Activated T-cell treated with anti-CD3 and anti-CD28 coated beads for 24 hours (primary cell): ENCODE measurements around the gene PKP4.

Experiments
- DNase-seq: peaks from one replicate; pipeline ENCODE4 v3.0.0-alpha.2; 2020; ENCODE audit warnings: low read depth

PKP4 gene

DNA sequence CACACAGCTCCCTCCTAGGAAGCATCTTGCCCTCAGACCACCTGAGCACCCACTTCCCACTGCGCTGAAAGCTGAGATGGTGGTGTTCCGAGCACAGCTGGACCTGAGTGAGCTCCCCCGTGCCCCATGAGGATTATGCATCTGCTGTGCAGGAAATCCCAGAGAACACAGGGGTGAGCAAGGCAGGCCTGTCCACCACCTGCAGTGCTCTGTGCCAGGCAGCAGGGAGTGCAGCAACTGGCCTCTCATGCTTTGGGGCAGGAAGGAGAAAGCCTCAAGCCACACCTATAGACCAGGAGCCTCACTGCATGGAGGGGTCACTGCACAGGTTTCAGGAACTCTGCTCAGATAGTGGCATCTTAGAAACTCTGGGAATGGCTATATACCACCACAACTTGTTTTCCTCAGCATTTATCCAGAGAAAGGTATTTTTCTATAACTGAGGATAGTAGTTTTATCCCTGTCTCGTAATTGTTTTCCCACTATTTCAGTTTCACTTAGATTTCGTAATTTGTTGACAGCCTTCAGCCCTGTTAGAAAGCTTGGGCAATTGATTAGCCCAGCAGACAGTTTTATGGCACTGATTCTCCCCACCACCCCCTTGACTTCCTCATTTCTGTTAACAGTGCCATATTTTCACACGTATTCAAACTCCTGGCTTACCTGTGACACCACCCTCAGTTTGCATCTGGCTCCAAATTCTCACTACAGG is 194.1 kb downstream of the PKP4 start:
- no peak for DNase-seq

DNA sequence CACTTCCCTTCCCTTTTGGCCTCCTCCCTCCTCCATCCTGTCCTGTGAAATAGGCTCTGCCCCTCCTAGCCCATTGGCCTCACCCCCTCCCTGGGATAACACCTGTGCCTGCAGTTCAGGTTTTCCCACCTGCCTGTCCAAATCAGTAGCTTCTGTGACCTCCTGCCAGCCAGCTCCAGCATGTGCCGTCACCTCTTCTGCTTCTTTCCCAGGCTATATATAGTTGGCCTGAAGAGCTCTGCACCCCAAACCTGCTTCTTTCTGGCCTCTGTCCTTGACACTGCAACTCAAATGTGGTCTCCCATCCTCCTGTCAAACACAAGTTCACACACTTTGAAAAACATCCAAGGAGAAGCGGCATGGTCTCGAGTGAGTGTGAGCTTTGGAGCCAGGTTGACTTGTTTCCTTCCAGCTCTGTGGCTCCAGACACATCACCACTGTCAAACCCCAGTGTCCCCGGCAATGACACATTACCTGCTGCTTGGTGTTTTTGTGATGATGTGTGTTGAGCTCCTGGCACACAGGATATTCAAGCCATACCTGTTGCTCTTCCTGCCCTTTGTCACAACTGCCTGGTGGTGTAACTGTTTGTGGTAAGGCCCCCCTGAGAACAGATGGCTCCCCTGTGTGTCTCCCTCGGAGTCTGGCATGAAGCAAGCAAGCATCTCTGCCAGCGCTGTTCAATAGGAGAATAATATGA is 194.8 kb downstream of the PKP4 start:
- DNase-seq, result no peak

DNA sequence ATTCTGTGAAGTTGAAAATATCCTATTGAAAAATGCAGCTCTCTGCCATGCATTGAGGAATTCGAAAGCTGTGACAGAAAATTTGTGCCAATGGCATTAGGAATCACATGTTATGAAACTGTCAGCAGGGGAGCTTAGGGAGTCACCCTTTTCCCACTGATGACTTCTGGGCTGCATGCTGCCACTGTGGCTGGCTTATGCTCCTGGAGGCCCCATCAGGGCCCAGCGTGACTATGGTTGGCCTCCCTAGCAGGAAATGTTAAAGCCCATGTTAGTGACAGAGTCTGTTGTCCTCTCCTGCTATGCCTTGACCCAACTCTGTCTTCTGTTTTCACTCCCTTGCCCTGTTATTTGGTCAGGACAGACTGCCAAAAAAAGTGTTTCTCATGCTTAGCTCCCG is 198.9 kb downstream of the PKP4 start:
- no peak for DNase-seq

DNA sequence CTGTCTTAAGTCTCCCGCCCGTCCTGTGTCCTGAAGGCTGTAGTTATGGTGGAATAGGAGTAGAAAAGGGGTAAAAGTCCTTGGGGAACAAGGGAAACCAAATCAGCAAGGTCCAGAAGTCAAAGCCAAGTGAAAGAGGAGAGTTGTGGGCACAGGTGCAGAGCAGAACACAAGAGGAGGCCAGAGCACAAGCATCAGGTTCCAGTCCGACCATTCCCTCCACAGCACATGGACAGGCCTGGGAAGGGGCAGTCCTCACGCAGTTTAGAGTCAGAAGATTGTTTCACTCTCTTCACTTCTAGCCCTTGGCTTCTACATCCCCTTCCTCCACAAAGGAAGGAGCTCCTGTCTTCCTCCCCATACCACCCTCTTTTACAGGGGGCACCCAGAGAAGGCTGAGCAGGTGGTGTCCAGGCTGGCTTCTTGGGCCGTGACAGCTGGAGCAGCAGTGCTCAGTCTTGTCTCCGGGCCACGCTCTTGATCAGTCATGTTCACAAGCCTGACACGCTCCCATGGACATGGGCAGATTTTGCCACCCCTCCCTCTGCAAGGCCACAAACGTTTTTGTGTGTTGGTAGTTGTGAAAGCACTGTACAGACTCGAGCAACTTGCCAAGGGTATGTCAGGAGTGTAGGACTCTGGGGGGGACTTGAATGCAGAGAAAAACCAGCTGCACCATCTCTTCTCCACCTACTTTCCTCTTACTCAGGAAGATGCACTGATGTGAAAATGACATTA is 199.9 kb downstream of the PKP4 start:
- no peak for DNase-seq

DNA sequence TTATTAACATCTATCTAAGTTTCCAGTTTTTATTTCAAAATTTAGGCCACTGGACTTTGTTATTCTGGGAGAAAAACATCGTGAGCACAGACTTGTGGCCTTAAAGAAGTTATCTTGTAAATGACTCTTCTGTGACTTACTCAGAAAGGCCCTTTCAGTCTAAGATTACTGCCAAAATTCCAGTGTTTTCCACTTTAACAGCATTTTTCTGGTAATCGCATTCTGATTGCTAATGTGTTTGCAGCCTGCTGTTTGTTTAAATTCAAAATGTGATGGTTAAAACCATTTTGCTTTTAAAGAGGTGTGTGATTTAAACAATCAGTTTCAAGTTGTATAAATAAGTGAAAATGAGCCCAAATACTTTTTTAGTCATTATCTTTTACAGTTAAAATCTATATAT is 201.6 kb downstream of the PKP4 start:
- DNase-seq, result no peak

DNA sequence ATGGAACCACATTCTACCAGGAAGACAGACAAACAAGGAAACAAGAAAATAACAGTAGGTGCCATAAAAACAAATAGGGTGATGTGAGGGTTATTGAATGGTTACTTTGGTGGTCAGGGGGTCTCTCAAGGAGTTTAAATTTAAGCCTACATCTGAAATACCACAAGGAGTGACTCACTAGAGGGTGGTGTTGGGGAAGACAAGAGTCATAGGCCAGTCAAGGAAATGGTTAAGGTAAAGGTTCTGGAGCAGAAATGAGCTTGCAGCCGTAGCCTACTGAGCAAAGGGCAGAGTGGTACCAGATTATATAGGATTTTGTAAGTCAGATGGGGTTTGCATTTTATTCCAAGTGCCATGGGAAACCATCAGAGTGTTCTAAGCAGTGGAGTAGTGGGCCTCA is 202.7 kb downstream of the PKP4 start:
- DNase-seq, result no peak

DNA sequence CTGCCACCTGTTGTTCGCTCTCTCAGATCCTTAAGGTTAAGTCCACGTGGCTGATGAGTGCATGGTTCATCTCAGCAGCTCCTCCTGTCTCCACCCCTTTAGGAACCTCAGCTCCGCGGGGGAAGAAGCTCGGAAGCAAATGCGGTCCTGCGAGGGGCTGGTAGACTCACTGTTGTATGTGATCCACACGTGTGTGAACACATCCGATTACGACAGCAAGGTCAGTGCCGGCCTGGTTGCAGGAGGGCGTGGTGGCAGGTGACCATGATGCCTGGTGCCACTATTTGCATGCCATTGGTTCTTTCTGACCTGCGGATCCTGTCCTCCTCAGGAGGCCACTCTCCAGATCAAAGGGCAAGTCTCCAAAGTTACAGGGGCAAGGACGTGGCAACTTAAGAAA is 204.5 kb downstream of the PKP4 start:
- DNase-seq, result no peak

DNA sequence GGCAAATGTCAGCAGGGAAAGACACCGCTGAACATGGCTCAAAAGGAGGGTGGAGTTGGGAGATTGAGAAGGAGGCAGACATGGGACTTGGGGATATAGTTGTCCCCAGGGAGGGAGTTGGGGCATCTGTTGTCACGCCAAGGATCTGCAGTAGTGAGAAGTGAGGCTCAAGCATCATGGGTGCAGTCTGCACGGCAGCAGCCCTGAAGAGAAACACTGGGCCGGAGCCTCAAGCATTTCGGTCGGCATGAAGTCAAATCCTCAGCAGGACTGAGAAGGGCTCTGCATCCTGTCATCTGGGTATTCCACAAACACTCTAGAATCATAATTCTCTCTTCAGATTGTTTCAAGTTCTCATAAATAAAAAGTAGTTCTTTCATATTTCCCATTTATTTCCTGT is 205.7 kb downstream of the PKP4 start:
- DNase-seq, result no peak

DNA sequence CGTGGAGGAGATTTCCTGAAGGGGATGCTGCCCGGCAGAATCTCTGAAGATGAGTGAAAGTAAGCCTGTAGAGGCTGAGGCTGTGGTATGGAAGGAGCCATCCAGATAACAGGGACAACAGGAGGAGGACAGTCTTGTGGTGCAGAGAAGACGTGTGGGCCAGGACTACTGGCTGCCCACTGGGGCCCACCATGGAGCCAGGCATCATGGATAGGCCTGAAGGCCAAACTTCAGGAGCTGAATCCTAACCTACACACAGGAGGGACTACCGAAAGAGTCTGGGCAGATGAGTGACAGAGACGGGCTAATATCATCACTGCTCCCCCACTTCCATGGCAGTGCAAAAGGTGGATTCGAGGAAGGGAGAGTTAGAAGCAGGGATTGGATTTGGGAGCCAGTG is 207.0 kb downstream of the PKP4 start:
- no peak for DNase-seq

DNA sequence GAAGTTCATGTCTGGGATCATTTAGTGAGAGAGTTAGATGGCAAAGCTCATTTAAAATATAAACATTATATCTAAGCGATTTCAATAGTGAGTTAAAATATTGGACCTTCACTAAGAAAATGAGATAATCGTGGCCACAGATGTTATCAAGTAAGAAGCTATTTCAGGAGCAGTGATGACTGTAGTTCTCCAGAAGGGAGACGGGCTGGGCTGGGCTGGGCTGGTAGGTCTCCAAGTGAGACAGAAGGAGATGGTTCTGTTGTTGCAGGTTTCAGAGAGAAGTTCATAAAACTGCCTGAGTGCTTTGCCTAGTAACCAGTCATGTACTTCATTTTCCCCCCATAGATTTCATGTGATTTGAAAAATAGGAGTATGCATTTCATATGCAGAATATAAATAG is 208.2 kb downstream of the PKP4 start:
- DNase-seq, result no peak

DNA sequence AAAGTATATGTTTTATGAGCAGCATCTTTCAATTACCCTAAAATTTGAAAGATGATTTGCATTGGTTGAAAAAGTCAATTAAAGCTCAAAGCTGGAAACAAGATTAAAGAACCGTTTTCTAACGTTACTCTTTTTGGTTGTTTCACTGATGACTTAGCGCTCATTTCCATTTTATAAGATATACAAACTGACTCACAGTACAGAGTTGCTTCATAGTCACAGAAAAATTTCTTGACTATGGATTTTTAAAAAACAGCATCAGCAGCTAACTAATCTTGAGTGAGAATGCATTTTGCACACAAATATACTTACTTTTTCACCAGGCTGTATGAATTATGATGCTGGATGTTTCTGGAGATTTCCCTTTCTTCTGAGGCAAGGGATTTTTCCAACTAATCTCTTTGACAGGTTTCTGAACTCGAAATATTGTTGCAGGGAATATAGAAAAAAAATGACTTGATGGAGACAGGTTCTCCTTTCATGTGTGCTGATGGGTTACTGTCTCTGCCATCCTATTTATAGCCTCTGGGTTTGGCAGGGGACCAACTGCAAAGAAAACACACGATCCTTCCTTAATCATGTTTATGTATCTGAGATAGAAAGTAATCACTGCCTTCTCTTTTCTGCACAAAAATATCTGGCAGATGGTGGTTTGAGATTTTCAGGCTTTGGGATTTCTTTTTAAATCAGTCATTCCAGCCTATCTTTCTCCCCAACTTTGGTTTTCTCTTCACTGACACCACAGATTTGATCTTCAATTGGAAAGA is 209.0 kb downstream of the PKP4 start:
- DNase-seq, result no peak

DNA sequence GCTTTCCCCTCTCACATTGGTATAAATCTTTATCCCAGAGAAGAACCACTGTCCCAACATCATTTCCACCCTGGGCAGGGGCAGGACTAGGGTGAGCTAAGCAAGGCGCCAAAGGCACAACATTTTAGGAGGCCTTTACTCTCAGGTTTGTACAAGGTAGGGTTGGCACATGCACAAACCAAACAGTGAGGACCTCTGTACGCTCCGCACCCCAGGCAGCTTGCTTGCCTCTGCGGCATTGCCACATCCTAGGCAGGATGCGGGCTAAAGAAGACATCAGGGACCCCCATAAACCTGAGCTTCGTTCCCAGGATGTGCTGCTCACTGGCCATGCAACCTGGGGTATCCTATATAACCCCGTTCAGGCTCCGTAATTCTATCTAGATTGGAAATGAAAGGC is 210.2 kb downstream of the PKP4 start:
- DNase-seq, result no peak

DNA sequence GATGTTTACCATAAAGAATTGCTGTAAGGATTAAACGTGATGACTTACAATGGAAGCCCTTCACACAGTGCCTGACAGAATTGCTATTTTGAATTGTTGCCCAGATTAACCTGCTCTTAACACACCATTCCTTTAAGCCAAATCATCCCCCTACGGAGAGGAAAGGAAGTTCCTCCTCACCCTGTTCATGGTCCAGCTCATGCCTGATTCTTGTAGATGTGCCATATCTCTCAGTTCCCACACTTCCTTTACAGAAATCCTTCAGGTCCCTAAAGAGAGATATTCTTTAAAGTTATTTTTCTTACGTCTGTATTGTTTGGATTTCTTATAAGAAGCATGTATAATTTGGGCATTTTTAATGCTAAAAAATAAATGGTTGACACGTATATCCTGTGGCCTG is 210.8 kb downstream of the PKP4 start:
- DNase-seq, result no peak

DNA sequence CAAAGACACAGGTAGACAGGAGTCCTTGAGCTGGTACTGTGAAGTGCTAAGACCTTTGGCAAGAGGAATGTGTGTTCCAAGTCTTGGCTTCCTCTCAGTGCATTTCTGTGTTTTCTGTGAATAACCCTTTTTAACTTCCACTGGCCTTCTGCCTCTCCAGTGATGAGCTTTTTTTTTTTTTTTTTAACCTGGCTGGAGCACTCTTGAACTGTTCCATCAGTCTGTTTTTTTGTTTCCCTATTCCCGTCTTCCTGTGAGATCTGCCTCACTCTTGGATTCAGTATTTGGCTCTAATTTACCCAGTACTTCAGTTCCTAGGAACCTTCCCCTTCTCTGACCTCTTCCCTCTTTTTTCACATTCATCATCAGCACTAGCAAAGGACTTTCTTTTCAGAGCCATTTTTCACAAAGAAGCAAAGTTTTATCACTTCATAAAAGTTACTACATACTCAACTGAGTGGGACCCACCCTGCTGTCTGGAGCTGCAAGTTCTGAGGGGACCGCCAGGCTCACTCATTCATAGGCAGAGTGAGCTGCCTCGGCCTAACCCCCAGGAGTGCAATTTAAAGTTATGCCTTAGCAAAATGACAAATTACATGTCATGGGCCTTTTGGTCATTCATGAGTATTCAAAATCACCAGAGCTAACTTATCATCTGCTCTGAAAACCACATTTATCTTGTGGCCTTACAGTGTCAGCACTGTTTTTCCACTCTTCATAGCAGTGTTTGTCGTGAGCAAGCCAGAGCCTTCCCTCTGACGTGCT is 211.4 kb downstream of the PKP4 start:
- no peak for DNase-seq

DNA sequence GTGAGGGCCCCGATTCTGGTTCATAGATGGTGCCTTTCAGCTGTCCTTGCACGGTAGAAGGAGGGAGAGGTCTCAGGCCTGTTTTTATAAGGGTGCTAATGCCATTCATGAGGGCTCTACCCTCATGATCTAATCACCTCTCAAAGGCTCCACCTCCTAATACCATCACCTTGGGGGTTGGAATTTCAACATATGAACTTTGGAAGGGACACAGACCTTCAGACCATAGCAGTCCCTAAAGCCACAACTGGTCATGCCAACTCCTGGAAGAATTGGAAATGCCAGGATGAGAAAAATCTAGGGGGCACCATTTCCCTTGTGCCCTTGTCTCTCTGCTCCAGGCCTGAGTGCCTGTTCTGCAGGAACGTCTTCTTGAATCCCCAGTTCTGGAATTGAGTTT is 213.5 kb downstream of the PKP4 start:
- DNase-seq, result no peak

DNA sequence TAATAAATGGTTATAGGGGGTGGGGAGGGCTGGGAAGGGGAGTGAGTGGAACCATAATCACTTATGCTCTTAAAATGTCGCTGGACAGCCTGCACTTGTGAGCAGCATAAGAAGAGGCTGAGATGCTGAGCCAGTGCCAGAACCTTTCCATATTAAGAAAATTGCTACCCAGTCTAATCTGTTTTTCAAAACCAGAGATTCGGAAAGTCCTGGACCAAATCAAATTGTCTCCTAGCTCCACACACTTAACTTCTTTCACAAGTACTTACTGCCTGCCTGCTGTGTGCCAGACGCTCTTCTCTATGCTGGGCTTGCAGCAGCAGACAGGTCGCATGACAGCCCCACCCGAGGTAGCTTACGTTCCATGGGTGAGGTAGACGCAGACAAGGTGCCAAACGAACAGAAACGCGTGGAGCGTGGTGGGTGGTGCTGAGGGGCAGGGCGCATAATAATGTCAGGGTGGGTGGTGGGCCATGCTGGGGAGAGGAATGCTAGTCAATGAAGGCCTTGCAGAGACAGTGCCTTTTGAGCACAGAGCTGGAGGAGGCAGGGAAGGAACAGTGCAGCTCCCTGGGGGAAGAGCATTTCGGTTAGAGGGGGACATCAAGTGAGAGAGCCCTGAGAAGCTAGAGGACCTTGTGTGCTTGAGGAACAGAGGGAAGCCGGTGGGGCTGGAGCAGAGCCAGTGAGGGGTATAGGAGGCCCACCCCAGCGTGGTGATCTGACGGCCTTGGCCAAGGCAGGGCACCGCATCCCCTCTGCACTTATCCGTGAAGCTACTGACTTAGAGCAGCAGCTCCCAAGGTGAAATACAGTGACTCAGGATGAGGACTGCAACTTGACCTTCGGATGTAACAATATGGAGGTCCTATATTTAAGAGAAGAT is 214.9 kb downstream of the PKP4 start:
- DNase-seq, result no peak

DNA sequence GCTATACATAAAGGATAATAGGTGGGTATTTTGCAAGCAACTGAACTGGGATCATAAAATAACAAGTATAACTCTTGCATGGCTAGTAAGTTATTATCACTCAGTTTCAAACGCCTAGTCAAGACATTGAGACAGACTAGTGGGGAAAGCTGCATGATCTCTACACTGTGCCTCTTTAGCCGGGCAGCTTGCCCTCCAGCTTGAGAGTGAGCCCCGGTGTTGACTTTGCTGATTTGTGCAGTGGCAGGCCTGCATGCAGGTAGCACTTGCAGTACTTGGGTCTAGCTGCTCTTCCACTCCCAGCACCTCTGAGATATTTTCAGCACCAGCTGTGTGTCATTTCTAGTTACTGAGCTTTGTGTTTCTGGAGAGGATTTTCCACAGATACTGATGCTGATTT is 219.5 kb downstream of the PKP4 start:
- no peak for DNase-seq

DNA sequence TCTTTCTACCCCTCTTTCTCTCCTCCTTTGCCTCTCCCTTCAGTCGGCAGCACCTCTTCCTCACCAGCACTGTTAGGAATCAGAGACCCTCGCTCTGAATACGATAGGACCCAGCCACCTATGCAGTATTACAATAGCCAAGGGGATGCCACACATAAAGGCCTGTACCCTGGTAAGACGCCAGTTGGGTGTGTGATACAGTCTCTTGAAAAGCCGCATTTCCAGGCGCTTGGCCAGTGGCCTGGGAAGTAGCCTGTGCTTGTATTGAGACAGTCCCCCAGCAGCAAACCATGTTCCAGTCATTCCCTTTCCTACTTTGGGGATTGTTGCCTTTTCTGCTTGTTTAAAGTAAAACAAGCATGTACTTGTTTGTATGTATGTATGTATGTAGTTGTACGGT is 219.9 kb downstream of the PKP4 start:
- no peak for DNase-seq

DNA sequence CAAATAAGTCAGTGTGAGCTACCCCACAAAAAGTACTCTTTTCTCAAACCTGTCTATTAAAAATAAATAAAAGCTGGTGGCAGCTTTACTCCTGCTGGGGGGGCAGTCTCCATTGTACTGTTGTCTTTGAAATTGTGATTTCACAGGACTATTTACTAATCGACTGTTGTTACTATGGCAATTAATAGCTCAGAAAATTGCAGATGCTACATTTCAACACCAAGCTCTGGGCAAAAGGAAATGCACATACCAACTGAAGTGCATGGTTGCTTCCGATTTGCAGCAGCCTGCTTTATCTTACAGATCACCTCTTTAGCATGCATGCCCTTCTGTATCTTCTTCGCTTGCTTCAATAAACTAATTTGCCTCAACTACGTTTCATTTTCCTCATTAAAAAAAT is 220.8 kb downstream of the PKP4 start:
- DNase-seq, result no peak

DNA sequence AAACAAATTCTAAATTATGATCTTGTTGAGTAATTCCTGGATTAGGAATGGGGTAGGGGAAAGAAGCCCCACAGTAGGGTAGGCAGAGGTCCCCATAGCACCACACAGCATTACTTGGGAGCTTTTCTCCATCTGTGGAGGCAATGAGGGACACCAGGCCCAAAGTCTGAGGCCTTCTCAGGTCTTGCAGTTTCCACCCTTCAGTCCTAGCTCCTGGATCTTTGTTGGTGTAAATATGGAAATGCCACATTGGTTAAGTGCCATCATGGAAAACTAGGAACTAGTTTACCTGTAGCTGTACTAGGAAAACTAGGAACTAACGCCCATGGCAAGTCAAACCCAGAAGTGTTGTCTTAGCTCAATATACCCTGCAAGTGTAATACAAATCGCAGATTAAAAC is 225.1 kb downstream of the PKP4 start:
- DNase-seq, result no peak

DNA sequence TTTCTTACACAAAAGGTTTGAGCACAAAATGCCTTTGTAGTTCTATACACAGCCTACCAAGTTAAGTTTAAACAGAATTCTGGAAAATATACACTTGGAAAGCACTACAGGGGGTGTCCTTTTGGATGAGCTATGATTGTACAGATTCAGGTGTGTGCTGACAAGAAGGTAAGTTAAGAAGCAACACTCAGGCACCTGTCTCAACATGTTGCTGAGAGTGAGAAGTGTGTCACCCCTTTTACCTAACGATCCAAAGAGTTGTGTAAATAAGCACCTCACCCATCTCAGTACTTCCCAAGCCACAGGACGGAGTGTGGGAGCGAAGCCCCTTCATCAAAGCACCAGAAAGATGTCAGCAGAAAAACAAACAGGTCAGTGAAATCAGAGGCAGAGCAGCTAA is 228.9 kb downstream of the PKP4 start:
- no peak for DNase-seq
